Mesenteric fat pad (tissue), 1 donor: ENCODE data around the gene NXN. TPM values are rescaled to one million over a fixed set of nuclear protein-coding genes. Genes with fewer than 3 reads are reported as not detected.
"Not testable (repeated sequence)": the region's sequence is repeated elsewhere in the genome, so short reads cannot be mapped to it uniquely, and the experiment has no call there.

Experiments used
- DNase-seq: peaks from one replicate; pipeline ENCODE4 v3.0.0-alpha.2; 2020; ENCODE audit warnings: low spot score
- total RNA-seq: library from RNA; stranded (reverse); fragmentation: NEBNext Ultra II Directional; extraction: Animal tissue kit (Norgen Biotek cat#: 25700); gene quantifications from one replicate; pipeline ENCODE4 v1.2.1, GENCODE V29; 2021
- donor health status: DM: yes; HTN: yes; CAD: no.

NXN gene
- total RNA-seq, 1 donor from 2014 or later: 20.7 TPM

DNA sequence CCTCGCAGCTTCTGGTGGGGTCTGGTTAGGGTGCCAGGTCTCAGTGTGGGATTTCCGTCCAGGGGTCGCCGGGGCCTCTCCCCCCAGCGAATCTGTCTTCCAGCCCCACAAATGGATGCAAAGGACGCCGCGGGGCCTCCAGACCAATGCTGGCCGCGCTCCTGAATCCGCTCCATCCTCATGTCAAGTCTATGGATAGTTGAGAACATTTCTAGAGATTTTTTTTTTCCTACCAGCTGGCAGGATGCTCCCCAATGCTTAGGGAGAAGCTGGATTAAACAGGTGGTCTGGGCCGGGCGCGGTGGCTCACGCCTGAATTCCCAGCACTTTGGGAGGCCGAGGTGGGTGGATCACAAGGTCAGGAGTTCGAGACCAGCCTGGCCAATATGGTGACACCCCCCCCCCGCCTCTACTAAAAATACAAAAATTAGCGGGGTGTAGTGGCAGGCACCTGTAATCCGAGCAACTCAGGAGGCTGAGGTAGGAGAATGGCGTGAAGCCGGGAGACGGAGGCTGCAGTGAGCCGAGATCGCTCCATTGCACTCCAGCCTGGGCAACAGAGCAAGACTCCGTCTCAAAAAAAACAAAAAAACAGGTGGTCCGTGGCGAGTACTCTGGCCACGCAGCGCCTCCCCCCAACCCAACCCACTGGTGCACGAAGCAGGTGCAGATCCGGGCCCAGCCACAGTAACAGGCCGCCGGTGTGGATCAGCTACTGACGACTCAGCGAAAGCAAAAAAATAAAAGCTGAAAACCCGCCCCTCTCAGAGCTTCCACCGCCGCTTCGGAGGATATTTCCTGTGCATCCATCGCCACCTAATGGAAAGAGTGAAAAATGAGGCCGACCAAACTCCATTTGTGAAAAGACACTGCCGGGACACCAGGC, 1.1 kb upstream of the NXN start:
- DNase-seq: no peak

- DNase-seq: no peak
These were observed 401 bp downstream of the NXN start for GRCh38 chr17:979212-979538.

- no peak for DNase-seq
These were observed 1.2 kb downstream of the NXN start for GRCh38 chr17:978103-979093.

- no peak for DNase-seq
These were observed 2.4 kb downstream of the NXN start for GRCh38 chr17:977166-977565.

DNA sequence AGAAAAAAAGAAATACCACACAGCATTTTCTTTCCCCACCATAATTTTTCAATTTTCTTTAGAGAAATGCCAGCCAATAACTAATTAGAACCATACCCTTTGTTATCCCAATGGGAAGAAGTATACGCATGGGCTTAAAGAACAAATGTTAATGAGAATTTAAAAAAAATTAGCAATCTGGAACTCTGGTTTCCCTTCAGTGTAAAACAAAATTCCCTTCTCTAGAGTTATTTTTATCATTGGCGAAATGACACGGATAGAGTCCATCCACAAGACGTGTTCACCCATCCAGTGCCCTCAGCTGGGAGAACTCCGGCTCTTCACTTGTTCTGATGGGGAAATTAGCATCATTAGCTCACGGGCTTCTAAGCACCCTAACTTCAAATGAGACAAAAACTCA, 3.3 kb downstream of the NXN start:
- no peak for DNase-seq

GRCh38 chr17:975371-975915, 4.1 kb downstream of the NXN start:
- DNase-seq: no peak

DNA sequence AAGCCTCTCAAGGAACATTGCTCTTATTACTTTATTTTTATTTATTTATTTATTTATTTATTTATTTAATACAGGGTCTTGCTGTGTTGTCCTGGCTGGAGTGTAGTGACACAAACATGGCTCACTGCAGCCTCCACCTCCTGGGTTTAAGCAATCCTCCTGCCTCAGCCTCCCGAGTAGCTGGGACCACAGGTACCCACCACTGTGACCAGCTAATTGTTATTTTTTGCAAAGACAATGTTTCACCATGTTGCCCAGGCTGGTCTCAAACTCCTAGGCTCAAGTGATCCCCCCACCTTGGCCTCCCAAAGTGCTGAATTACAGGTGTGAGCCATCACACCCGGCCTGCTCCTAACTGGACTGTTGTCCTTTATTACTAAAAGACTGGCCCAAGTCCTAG, 4.8 kb downstream of the NXN start:
- not testable (repeated sequence) for DNase-seq

DNA sequence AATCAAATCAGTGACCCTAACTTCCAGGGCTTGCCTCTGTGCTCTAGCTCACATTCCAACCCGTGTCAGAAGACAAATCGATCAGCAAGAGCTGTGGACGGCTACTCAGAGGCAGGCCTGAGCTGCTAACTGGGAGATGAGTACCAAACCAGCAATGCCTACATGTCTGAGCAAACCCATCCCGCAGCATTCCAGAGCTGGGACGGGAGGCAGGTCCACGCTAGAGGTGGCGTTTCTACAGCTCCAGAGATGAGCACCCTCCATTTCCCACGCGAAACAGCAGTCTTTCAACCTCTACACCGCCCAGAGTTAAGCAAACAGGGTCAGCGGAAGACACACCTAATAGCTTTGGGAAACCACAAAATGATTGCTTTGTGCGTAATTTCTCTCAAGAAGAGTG, 6.5 kb downstream of the NXN start:
- DNase-seq: no peak

- DNase-seq: not testable (repeated sequence)
These were observed 7.7 kb downstream of the NXN start for GRCh38 chr17:971861-972260.

DNA sequence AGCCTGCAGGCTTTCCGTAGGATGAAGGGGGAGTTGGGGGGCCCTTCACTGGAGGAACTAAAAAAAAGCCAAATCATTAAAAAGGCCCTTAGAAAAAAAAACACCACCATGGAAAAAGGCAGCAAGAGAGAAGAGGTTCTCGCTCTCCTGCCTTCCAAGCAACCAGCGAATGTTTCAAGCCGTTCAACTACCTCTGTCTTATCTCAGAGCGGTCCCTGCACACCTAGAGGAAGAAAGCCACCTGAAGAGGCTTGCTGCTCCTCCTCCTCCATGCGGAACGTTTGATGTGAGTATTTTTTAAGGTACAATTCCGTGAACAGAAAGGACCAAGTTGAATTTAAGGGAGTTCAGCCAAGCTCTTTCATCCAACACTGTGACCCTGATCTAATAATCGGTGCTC, 9.2 kb downstream of the NXN start:
- no peak for DNase-seq

- no peak for DNase-seq
These were observed 9.7 kb downstream of the NXN start for GRCh38 chr17:969811-970355.

- no peak for DNase-seq
These were observed 10.5 kb downstream of the NXN start for GRCh38 chr17:968812-969730.

- no peak for DNase-seq
These were observed 12.5 kb downstream of the NXN start for GRCh38 chr17:967122-967521.

- DNase-seq: no peak
These were observed 14.1 kb downstream of the NXN start for GRCh38 chr17:965311-965989.

- no peak for DNase-seq
These were observed 14.7 kb downstream of the NXN start for GRCh38 chr17:964876-965275.

DNA sequence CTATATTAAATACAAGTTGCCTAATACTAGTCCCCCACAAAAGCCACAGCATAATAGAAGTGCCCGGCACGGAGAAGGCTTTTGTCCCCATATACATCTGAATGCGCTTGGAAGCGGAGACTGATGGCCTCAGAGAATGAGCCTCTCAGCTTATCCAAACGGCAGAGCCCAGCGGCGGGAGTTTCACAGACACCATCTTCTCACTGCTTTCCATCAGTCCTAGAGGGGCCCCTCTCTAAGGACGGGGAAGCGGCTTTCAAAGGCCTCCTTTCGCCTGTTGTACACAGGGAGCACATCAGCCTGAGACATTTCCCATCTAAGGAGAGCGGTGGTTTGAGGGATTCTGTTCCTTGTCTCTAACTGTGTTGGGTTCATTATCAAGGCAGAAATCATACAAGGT, 16.9 kb downstream of the NXN start:
- DNase-seq: no peak

DNA sequence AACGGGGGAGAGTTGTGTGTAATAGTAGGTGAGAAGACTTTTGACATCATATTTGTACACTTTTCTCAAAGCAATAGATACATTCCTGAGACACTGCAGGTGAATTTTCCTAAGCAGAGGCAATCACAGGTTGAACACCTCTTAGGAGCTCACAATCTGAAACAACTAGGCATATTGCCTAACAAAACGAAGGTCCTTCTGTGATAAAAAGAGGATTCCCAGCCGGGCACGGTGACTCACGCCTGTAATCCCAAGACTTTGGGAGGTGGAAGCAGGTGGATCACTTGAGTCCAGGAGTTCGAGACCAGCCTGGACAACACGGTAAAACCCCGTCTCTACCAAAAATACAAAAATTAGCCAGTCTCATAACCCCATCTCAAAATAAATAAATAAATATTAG, 17.4 kb downstream of the NXN start:
- no peak for DNase-seq

DNA sequence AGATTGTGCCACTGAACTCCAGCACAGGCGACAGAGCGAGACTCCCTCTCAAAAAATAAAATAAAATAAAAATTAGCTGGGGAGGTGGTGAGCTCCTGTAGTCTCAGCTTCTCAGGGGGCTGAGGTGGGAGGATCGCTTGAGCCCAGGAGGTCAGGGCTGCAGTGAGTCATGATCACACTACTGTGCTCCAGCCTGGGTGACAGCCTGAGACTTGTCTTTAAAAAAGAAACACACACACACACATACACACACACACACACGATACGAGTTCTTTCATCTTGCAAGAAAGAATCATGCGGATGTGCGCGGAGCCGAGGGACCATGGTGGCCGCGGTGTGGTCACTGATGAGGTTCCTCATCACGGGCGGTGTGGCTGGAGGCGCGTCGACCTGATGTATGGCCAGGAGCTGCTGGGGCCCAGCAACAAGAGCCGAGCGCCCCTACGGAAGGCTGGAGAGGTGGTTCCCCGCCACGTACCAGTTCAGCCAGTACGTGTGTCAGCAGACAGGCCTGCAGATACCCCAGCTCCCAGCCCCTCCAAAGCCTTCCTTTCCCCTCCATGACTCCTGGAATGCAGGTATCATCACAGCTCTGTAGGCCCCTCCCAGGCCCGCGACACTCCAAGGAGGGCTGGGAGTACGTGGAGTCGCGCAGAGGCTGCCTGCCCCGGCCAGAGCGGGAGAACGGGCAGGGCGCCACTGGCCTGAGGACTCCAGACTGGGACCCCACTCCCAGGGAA, 20.7 kb downstream of the NXN start:
- DNase-seq: no peak

GRCh38 chr17:957856-958421, 21.6 kb downstream of the NXN start:
- no peak for DNase-seq
